Neural cell (in vitro differentiated cells): ENCODE data around the gene POLR1E. TPM values are rescaled to one million over a fixed set of nuclear protein-coding genes. Genes with fewer than 3 reads are reported as not detected.

Experiments used
- H2AFZ ChIP-seq: fragments of 200-600, 300-800 bp; sonication (generic), shearing (Covaris generic); 2 replicates; pipeline ENCODE4 v1.6.0; 2014; ENCODE audit warnings: low read depth, mild to moderate bottlenecking, antibody characterized with exemption, low read length, moderate library complexity
- H3F3A ChIP-seq: fragments of 200-600 bp; shearing (Covaris generic); 2 replicates; pipeline ENCODE4 v1.6.1; 2016; ENCODE audit warnings: mild to moderate bottlenecking, moderate library complexity, mixed read lengths, antibody characterized with exemption, low read length; ENCODE audit not compliant: insufficient read depth, poor library complexity, severe bottlenecking
- H3K27ac ChIP-seq: fragments of 200-600, 300-800 bp; sonication (generic), shearing (Covaris generic); 2 replicates; pipeline ENCODE4 v1.5.1; 2014; ENCODE audit warnings: mild to moderate bottlenecking, low read length, moderate library complexity
- H3K27me3 ChIP-seq: fragments of 300-800, 200-600 bp; sonication (generic), shearing (Covaris generic); 2 replicates; pipeline ENCODE4 v1.6.0; 2014; ENCODE audit warnings: mild to moderate bottlenecking, low read depth, low read length, moderate library complexity; ENCODE audit not compliant: insufficient read depth
- H3K36me3 ChIP-seq: fragments of 300-800, 200-600 bp; sonication (generic), shearing (Covaris generic); 2 replicates; pipeline ENCODE4 v1.5.1; 2014; ENCODE audit warnings: mild to moderate bottlenecking, antibody characterized with exemption, low read length, moderate library complexity; ENCODE audit not compliant: insufficient read depth
- H3K4me2 ChIP-seq: fragments of 300-800, 200-600 bp; sonication (generic), shearing (Covaris generic); 2 replicates; pipeline ENCODE4 v1.6.0; 2014; ENCODE audit warnings: mild to moderate bottlenecking, low read length
- H3K4me3 ChIP-seq: fragments of 300-800, 200-600 bp; sonication (generic), shearing (Covaris generic); 2 replicates; pipeline ENCODE4 v1.5.1; 2014; ENCODE audit warnings: mild to moderate bottlenecking, low read length, moderate library complexity
- H3K79me2 ChIP-seq: fragments of 200-600 bp; shearing (Covaris generic); replicated peaks from 2 replicates; pipeline ENCODE4 v1.6.0; 2014; ENCODE audit warnings: mild to moderate bottlenecking, low read length, moderate library complexity; ENCODE audit not compliant: insufficient read depth
- H3K9ac ChIP-seq: fragments of 300-800, 200-600 bp; sonication (generic), shearing (Covaris generic); 2 replicates; pipeline ENCODE4 v1.6.1; 2016; ENCODE audit warnings: mild to moderate bottlenecking, low read length, mixed read lengths
- H3K9me2 ChIP-seq: fragments of 200-600 bp; shearing (Covaris generic); 2 replicates; pipeline ENCODE4 v1.6.1; 2016; ENCODE audit warnings: mild to moderate bottlenecking, low read length, mixed read lengths; ENCODE audit not compliant: insufficient read depth
- H3K9me3 ChIP-seq: fragments of 200-600, 300-800 bp; sonication (generic), shearing (Covaris generic); 2 replicates; pipeline ENCODE4 v1.6.1; 2016; ENCODE audit warnings: mild to moderate bottlenecking, mixed run types, low read length, moderate library complexity, mixed read lengths
- H4K20me1 ChIP-seq: fragments of 200-600 bp; shearing (Covaris generic); 2 replicates; pipeline ENCODE4 v1.6.1; 2016; ENCODE audit warnings: mild to moderate bottlenecking, mixed run types; ENCODE audit not compliant: insufficient read depth
- EP300 ChIP-seq: fragments of 450-650 bp; conservative IDR thresholded peaks from 2 replicates; pipeline ENCODE4 v1.6.1; 2014; ENCODE audit warnings: antibody characterized with exemption, mild to moderate bottlenecking, moderate library complexity; ENCODE audit not compliant: poor library complexity, severe bottlenecking
- EZH2 ChIP-seq: fragments of 200-600, 300-800 bp; shearing (Covaris generic), sonication (generic); IDR thresholded peaks from 2 replicates; pipeline ENCODE4 v1.6.1; 2014; ENCODE audit warnings: antibody characterized with exemption, low read length, borderline replicate concordance, mild to moderate bottlenecking; ENCODE audit not compliant: insufficient read depth, poor library complexity, severe bottlenecking
- MXI1 ChIP-seq: fragments of 450-650 bp; conservative IDR thresholded peaks from 2 replicates; pipeline ENCODE4 v1.6.1; 2014; ENCODE audit warnings: antibody characterized with exemption, mild to moderate bottlenecking; ENCODE audit not compliant: poor library complexity, severe bottlenecking
- POLR2AphosphoS5 ChIP-seq: IDR thresholded peaks from 2 replicates; pipeline ENCODE4 v1.6.1; 2012
- RAD21 ChIP-seq: fragments of 450-650 bp; conservative IDR thresholded peaks from 2 replicates; pipeline ENCODE4 v1.6.1; 2014; ENCODE audit warnings: antibody characterized with exemption, mild to moderate bottlenecking, moderate library complexity
- REST ChIP-seq: IDR thresholded peaks from 2 replicates; pipeline ENCODE4 v1.6.1; 2012; ENCODE audit warnings: borderline replicate concordance
- SMC3 ChIP-seq: fragments of 450-650 bp; conservative IDR thresholded peaks from 2 replicates; pipeline ENCODE4 v1.6.1; 2014; ENCODE audit warnings: antibody characterized with exemption, mild to moderate bottlenecking, moderate library complexity; ENCODE audit not compliant: poor library complexity
- TAF1 ChIP-seq: IDR thresholded peaks from 2 replicates; pipeline ENCODE4 v1.6.1; 2012; ENCODE audit warnings: low read depth
- polyA plus RNA-seq: library from polyadenylated mRNA; depleted of rRNA; stranded (reverse); fragments of >200 nt; gene quantifications from 2 replicates; pipeline ENCODE4 v1.2.3, GENCODE V29; 2014
- TF ChIP-seq, protein P1 (sequence below): fragments of 450-650 bp; IDR thresholded peaks from 2 replicates; pipeline ENCODE4 v1.5.1; 2014; ENCODE audit warnings: antibody characterized with exemption, mild to moderate bottlenecking, moderate library complexity; ENCODE audit not compliant: poor library complexity, severe bottlenecking

Gene POLR1E
- polyA plus RNA-seq, 1 donor from 2014 or later = 19.1 TPM

DNA sequence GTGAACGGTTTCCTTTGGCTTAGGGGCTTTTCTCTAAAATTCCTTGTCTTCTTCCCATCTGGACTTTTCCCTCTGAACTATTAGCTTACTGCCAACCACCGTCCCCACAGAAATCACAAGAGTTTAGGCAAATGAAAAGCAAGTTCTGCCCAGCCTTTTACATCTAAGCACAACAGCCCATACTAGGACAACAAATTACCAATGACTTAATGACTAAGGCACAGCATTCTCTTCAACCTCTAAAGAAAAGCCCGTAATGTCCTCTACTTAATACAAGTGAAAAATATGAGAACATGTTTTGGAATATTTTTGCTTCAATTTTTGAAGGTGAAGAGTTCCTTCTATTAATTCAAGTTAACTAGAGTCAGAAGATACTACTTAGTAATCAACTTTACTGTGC lies 21.7 kb upstream of the POLR1E start:
- peaks cover 6% of the 10 kb centered on the region for H4K20me1 ChIP-seq
- no peaks in the 10 kb centered on the region for H3F3A ChIP-seq
- peak overlapping the region; percentile 98 for H3K4me3 ChIP-seq
- H2AFZ ChIP-seq = peak overlapping the region; percentile 53
- peak overlapping the region; percentile 100 for H3K4me2 ChIP-seq
- H3K27ac ChIP-seq = peak overlapping the region; percentile 96
- H3K9me2 ChIP-seq = no peaks in the 10 kb centered on the region
- no peak for TF ChIP-seq EZH2
- no peak for TF ChIP-seq TAF1
- TF ChIP-seq RAD21 = no peak
- TF ChIP-seq SMC3 = no peak
- TF ChIP-seq, protein P1, sequence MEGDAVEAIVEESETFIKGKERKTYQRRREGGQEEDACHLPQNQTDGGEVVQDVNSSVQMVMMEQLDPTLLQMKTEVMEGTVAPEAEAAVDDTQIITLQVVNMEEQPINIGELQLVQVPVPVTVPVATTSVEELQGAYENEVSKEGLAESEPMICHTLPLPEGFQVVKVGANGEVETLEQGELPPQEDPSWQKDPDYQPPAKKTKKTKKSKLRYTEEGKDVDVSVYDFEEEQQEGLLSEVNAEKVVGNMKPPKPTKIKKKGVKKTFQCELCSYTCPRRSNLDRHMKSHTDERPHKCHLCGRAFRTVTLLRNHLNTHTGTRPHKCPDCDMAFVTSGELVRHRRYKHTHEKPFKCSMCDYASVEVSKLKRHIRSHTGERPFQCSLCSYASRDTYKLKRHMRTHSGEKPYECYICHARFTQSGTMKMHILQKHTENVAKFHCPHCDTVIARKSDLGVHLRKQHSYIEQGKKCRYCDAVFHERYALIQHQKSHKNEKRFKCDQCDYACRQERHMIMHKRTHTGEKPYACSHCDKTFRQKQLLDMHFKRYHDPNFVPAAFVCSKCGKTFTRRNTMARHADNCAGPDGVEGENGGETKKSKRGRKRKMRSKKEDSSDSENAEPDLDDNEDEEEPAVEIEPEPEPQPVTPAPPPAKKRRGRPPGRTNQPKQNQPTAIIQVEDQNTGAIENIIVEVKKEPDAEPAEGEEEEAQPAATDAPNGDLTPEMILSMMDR = no peak
- TF ChIP-seq REST = no peak
- no peak for TF ChIP-seq MXI1
- no peak for TF ChIP-seq EP300
- TF ChIP-seq POLR2AphosphoS5 = no peak
- H3K9ac ChIP-seq = peak overlapping the region; percentile 93
- no peaks in the 10 kb centered on the region for H3K27me3 ChIP-seq
- H3K79me2 ChIP-seq = peaks cover 48% of the 10 kb centered on the region
- H3K9me3 ChIP-seq = no peaks in the 10 kb centered on the region
- no peaks in the 10 kb centered on the region for H3K36me3 ChIP-seq

- Histone ChIP-seq H3K4me3 (peak overlapping the region; percentile 98), H2AFZ (peak overlapping the region; percentile 53), H3K9me2 (no peaks in the 10 kb centered on the region), H3K27me3 (no peaks in the 10 kb centered on the region), H3K79me2 (peaks cover 47% of the 10 kb centered on the region), H3K36me3 (no peaks in the 10 kb centered on the region), H3F3A (no peaks in the 10 kb centered on the region), H4K20me1 (peaks cover 6% of the 10 kb centered on the region), H3K9ac (peak overlapping the region; percentile 93), H3K27ac (peak overlapping the region; percentile 96), H3K4me2 (peak overlapping the region; percentile 100), H3K9me3 (no peaks in the 10 kb centered on the region)
- peak; percentile 48 for TF ChIP-seq RAD21
- TF ChIP-seq TAF1 = peak; percentile 69
- peak; percentile 57 for TF ChIP-seq REST
- no peak for TF ChIP-seq POLR2AphosphoS5
- no peak for TF ChIP-seq EZH2
- TF ChIP-seq EP300 = peak; percentile 29
- peak; percentile 35 for TF ChIP-seq SMC3
- TF ChIP-seq MXI1 = peak; percentile 76
- TF ChIP-seq, protein P1 = no peak
Measured at GRCh38 chr9:37464426-37465248, 21.1 kb upstream of the POLR1E start.
